Lower leg skin (tissue), 4 donors: Measurements from ENCODE around the gene RNF217. TPM values are rescaled to one million over a fixed set of nuclear protein-coding genes. Genes with fewer than 3 reads are reported as not detected.

Source experiments
- DNase-seq, 2 donors: peaks; one replicate each; pipeline ENCODE4 v3.0.0-alpha.2; 2019; ENCODE audit warnings: low spot score in 2 of 2
- H3K4me3 ChIP-seq: fragments of 200-600 bp; sonication (generic); 2 replicates; pipeline ENCODE4 v1.5.1; 2017; ENCODE audit warnings: mild to moderate bottlenecking, low read depth; ENCODE audit not compliant: poor library complexity, severe bottlenecking
- CTCF ChIP-seq, 3 donors: fragments of 450-650 bp; IDR thresholded peaks; one replicate each; pipeline ENCODE4 v1.5.1; 2016; ENCODE audit warnings: antibody characterized with exemption in 3 of 3, mild to moderate bottlenecking in 3 of 3, moderate library complexity in 2 of 3
- POLR2A ChIP-seq, 2 donors: fragments of 450-650 bp; IDR thresholded peaks; one replicate each; pipeline ENCODE4 v1.6.1; 2016 to 2017; ENCODE audit warnings: antibody characterized with exemption in 2 of 2, mild to moderate bottlenecking in 1 of 2, moderate library complexity in 1 of 2
- WGBS, 2 donors: methylation state at CpG; one replicate each; pipeline ENCODE4 v1.1.5; 2018; 5-methylcytosine and 5-hydroxymethylcytosine counted together
- intact Hi-C: fragments of 100-400 bp; cut with DNase I; formaldehyde crosslinking; loops from one replicate; pipeline ENCODE4 v1.15.0; 2023; ENCODE audit warnings: low total_unique reads
- total RNA-seq, 4 donors: library from RNA; depleted of rRNA; stranded (reverse); fragments of >200 nt; gene quantifications; one replicate each; pipeline ENCODE4 v1.1.0, GENCODE V29; 2016

Gene RNF217
- total RNA-seq, 4 donors from 2014 or later = 17.2 to 35.2 (median 25.1) TPM

- H3K4me3 ChIP-seq = no peak overlapping the region
- WGBS, 2 donors = 85 to 93% methylated on average over 2 of the region's 2 CpGs
- TF ChIP-seq POLR2A (IDR thresholded peaks at IDR 0.05) (no peak), CTCF (IDR thresholded peaks at IDR 0.05) (no peak)
- DNase-seq = no peak
- intact Hi-C loops = no loop called here
Observed at GRCh38 chr6:125013938-125014660, 51.9 kb downstream of the RNF217 start.

- no peak overlapping the region for H3K4me3 ChIP-seq
- intact Hi-C loops = no loop called here
- DNase-seq = no peak
- TF ChIP-seq CTCF (IDR thresholded peaks at IDR 0.05) = no peak
- no peak for TF ChIP-seq POLR2A (IDR thresholded peaks at IDR 0.05)
Observed at GRCh38 chr6:125014661-125014957, 52.4 kb downstream of the RNF217 start.

GRCh38 chr6:125015152-125015551 lies 52.9 kb downstream of the RNF217 start:
- intact Hi-C loops = no loop called here
- H3K4me3 ChIP-seq = no peak overlapping the region
- DNase-seq = no peak
- TF ChIP-seq POLR2A (IDR thresholded peaks at IDR 0.05) (no peak), CTCF (IDR thresholded peaks at IDR 0.05) (no peak)
- 94 to 96% methylated on average over 4 of the region's 4 CpGs for WGBS, 2 donors

- intact Hi-C loops = no loop called here
- no peak overlapping the region for H3K4me3 ChIP-seq
- no peak for DNase-seq
- TF ChIP-seq CTCF (IDR thresholded peaks at IDR 0.05) (no peak), POLR2A (IDR thresholded peaks at IDR 0.05) (no peak)
Observed at GRCh38 chr6:125018136-125018535, 55.9 kb downstream of the RNF217 start.

GRCh38 chr6:125019281-125019680 lies 57.0 kb downstream of the RNF217 start:
- no peak for TF ChIP-seq POLR2A (IDR thresholded peaks at IDR 0.05)
- no peak for TF ChIP-seq CTCF (IDR thresholded peaks at IDR 0.05)

GRCh38 chr6:125019918-125020317 lies 57.7 kb downstream of the RNF217 start:
- WGBS, 2 donors = 42 to 47% methylated on average over 6 of the region's 6 CpGs
- intact Hi-C loops = no loop called here
- DNase-seq = no peak

More at GRCh38 chr6:125019281-125019680, 57.0 kb downstream of the RNF217 start:
- no peak overlapping the region for H3K4me3 ChIP-seq
- WGBS, 2 donors = 88 to 93% methylated on average over 2 of the region's 2 CpGs
- no peak for DNase-seq
- intact Hi-C loops = no loop called here

More at GRCh38 chr6:125019918-125020317, 57.7 kb downstream of the RNF217 start:
- TF ChIP-seq POLR2A (IDR thresholded peaks at IDR 0.05) = no peak
- H3K4me3 ChIP-seq = no peak overlapping the region
